HFFc6 (cell line): ENCODE data around the gene FRMPD4. TPM values are rescaled to one million over a fixed set of nuclear protein-coding genes. Genes with fewer than 3 reads are reported as not detected.

ENCODE experiments used
- DNase-seq: peaks from one replicate; pipeline ENCODE4 v3.0.0-alpha.2; 2018
- H3K27ac Mint-ChIP-seq: 2 replicates; pipeline ENCODE4 v1.8.0; 2020; ENCODE audit warnings: mild to moderate bottlenecking, mixed read lengths
- H3K27me3 Mint-ChIP-seq: 2 replicates; pipeline ENCODE4 v1.8.0; 2021; ENCODE audit warnings: mild to moderate bottlenecking, moderate library complexity, mixed read lengths; ENCODE audit not compliant: insufficient read depth
- H3K36me3 Mint-ChIP-seq: 2 replicates; pipeline ENCODE4 v1.8.0; 2021; ENCODE audit warnings: low read depth, mixed read lengths
- H3K4me1 Mint-ChIP-seq: 2 replicates; pipeline ENCODE4 v1.8.0; 2020; ENCODE audit warnings: low read depth, mixed read lengths
- H3K4me3 Mint-ChIP-seq: 2 replicates; pipeline ENCODE4 v1.8.0; 2020; ENCODE audit warnings: mild to moderate bottlenecking, moderate library complexity, mixed read lengths
- H3K9me3 Mint-ChIP-seq: 2 replicates; pipeline ENCODE4 v1.8.0; 2020; ENCODE audit warnings: mild to moderate bottlenecking, mixed read lengths
- total RNA-seq, 6 experiments: library from RNA; stranded (reverse); fragmentation: NEBNext Ultra II Directional; extraction: Animal tissue kit (Norgen Biotek cat#: 25700); gene quantifications; 2 replicates in 1 of 6; 3 replicates in 5 of 6; pipeline ENCODE4 v1.2.3, GENCODE V29; 2021
- TF ChIP-seq, protein P1 (sequence below): fragments of 200-600 bp; sonication (generic); IDR thresholded peaks from 2 replicates; pipeline ENCODE4 v1.5.0; 2021; ENCODE audit warnings: antibody characterized with exemption, mild to moderate bottlenecking

The FRMPD4 gene
- total RNA-seq, 6 experiments from 2014 or later = 0.09 to 0.55 (median 0.47) TPM

GRCh38 chrX:12308420-12308819, 170.1 kb downstream of the FRMPD4 start:
- Mint-ChIP-seq H3K36me3 (no peaks in the 10 kb centered on the region), H3K4me3 (no peak overlapping the region), H3K4me1 (peaks cover 6% of the 10 kb centered on the region; the same call in 1 of the 2 replicates), H3K27ac (no peak overlapping the region), H3K9me3 (no peaks in the 10 kb centered on the region), H3K27me3 (no peaks in the 10 kb centered on the region)
- no peak for DNase-seq
- TF ChIP-seq, protein P1, sequence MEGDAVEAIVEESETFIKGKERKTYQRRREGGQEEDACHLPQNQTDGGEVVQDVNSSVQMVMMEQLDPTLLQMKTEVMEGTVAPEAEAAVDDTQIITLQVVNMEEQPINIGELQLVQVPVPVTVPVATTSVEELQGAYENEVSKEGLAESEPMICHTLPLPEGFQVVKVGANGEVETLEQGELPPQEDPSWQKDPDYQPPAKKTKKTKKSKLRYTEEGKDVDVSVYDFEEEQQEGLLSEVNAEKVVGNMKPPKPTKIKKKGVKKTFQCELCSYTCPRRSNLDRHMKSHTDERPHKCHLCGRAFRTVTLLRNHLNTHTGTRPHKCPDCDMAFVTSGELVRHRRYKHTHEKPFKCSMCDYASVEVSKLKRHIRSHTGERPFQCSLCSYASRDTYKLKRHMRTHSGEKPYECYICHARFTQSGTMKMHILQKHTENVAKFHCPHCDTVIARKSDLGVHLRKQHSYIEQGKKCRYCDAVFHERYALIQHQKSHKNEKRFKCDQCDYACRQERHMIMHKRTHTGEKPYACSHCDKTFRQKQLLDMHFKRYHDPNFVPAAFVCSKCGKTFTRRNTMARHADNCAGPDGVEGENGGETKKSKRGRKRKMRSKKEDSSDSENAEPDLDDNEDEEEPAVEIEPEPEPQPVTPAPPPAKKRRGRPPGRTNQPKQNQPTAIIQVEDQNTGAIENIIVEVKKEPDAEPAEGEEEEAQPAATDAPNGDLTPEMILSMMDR = no peak

DNA sequence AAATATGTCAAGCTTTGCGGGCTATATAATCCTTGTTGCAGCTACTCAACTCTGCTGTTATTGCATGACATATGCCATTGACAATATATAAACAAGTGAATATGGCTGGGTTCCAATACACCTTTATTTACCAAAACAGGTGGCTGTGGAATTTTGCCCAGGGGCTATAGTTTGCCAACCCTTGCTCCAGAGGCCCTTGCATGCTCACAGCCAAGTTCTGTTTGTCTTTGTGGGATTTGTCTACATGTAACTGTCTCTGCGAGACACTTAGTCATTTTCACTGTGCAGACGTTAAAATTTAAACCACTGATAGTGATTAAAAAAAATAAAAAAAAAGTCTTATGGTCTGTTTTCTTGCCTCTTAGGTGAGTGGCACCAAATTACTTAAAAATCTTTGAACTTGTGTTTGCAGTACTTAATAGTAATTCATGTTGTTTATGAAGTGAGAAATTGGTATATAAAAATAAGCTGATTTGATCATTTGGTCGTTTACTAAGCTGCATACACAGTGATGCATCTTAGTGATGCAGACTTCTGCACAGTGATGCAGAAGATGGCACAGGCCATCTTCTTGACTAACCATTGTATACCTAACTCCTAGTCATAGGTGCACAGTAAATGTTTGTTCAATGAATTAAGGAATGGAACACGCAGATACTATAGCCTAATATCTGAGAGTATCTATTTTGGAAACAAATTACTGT, 170.9 kb downstream of the FRMPD4 start:
- DNase-seq = no peak
- TF ChIP-seq, protein P1 = no peak
- no peak overlapping the region for H3K27ac Mint-ChIP-seq
- H3K4me1 Mint-ChIP-seq = peaks cover 6% of the 10 kb centered on the region; the same call in 1 of the 2 replicates
- H3K27me3 Mint-ChIP-seq = no peaks in the 10 kb centered on the region
- no peak overlapping the region for H3K4me3 Mint-ChIP-seq
- H3K36me3 Mint-ChIP-seq = no peaks in the 10 kb centered on the region
- H3K9me3 Mint-ChIP-seq = no peaks in the 10 kb centered on the region

DNA sequence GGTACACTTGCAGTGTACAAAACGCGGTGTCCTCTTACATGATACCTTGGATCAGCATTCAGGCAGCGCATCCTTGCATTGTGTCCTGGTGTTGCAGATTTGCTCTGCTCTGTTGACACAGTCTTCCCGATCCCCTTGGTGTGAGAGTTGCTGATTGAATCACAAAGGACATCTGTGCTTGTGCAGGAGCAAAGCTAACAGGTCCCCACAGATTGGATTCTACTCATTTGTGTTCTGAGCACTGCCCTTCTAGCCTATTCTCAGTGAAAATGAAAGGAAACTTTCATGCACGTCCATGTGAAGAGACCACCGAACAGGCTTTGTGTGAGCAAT, 171.4 kb downstream of the FRMPD4 start:
- peaks cover 6% of the 10 kb centered on the region; the same call in 1 of the 2 replicates for H3K4me1 Mint-ChIP-seq
- TF ChIP-seq, protein P1 = no peak
- H3K36me3 Mint-ChIP-seq = no peaks in the 10 kb centered on the region
- H3K4me3 Mint-ChIP-seq = no peak overlapping the region
- no peaks in the 10 kb centered on the region for H3K27me3 Mint-ChIP-seq
- H3K27ac Mint-ChIP-seq = no peak overlapping the region
- no peak for DNase-seq
- H3K9me3 Mint-ChIP-seq = no peaks in the 10 kb centered on the region

DNA sequence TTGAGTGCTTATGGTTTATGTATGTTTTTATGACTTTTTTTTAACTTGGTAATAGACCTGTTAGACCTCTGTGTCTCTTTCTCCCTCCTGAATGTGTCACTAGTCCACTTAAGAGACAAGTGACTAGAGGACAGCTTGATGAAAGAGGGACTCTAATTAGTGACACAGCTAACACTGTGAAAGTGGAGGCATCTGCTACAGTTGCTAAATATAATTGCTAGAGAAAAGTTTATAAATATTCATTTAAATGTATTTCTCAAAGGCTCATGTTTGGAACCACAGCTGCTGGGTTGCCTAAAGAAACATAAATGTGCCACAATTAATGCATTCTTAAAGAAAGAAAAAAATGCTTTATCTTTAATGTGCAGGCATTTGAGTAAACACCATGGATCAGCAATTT, 176.4 kb downstream of the FRMPD4 start:
- Mint-ChIP-seq H3K4me3 (no peak overlapping the region), H3K27me3 (no peaks in the 10 kb centered on the region), H3K36me3 (no peaks in the 10 kb centered on the region), H3K27ac (no peak overlapping the region), H3K9me3 (no peaks in the 10 kb centered on the region), H3K4me1 (peaks cover 7% of the 10 kb centered on the region; the same call in 1 of the 2 replicates)
- DNase-seq = no peak
- TF ChIP-seq, protein P1 = no peak

DNA sequence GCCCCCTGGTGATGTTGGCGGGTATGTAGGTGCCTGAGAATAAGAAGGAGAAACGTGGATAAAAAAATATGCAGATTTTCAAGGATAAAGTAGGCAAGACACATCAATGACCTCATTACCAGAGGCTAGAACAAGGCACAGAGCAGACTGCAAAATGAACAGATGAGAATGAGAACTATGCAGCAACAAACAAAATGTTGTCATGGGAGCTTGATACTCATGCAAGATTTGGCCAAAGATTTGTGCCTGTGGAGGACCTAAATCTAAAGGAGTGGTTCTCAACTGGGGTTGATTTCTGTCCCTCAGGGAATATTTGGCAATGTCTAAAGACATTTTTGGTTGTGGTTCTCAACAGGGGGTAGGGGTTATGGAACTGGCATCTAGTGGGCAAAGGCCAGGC, 177.3 kb downstream of the FRMPD4 start:
- Mint-ChIP-seq H3K4me3 (no peak overlapping the region), H3K27ac (no peak overlapping the region), H3K27me3 (no peaks in the 10 kb centered on the region; the same call in 1 of the 2 replicates), H3K36me3 (no peaks in the 10 kb centered on the region), H3K4me1 (peaks cover 10% of the 10 kb centered on the region; the same call in 1 of the 2 replicates), H3K9me3 (no peaks in the 10 kb centered on the region)
- TF ChIP-seq, protein P1 = no peak
- DNase-seq = no peak
